ENCODE measurements around the gene KRT5.
"Not testable (repeated sequence)": the region's sequence is repeated elsewhere in the genome, so short reads cannot be mapped to it uniquely, and the experiment has no call there.

The KRT5 gene

DNA sequence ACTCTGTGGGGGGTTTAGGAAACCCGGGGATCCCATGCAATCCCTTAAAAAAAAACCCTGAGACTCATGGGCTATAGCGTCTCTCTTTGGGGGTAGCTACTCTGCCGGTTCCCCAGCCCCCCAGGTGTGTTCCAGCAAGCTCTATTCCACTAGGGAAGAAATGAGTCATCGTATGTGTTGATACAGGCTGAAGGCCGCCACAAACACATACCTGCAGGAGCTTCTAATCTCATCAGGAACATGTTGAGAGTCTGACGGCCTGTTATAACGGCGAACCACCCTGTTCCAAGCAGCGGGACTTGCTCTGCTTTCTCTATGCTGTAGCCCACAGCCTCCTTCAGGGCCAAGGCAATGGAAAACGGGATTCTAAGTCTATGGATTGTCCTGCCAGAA is 977 bp upstream of the KRT5 start:
- no peak for DNase-seq

DNA sequence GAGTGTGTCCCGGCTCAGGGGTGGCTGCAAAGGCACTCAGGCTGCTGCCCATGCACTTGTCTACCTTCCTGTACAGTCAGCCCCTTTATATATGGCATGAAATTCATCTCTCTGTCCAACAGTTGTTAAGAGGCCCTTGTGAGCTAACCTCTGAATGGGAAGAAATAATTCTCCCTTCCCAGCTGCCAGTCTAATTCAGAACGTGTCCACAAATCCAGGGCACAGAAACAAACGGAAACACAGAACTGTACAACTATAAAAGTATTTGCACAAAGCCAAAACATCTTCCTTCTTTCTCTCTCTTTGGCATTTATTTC is 849 bp downstream of the KRT5 start:
- no peak for DNase-seq

DNA sequence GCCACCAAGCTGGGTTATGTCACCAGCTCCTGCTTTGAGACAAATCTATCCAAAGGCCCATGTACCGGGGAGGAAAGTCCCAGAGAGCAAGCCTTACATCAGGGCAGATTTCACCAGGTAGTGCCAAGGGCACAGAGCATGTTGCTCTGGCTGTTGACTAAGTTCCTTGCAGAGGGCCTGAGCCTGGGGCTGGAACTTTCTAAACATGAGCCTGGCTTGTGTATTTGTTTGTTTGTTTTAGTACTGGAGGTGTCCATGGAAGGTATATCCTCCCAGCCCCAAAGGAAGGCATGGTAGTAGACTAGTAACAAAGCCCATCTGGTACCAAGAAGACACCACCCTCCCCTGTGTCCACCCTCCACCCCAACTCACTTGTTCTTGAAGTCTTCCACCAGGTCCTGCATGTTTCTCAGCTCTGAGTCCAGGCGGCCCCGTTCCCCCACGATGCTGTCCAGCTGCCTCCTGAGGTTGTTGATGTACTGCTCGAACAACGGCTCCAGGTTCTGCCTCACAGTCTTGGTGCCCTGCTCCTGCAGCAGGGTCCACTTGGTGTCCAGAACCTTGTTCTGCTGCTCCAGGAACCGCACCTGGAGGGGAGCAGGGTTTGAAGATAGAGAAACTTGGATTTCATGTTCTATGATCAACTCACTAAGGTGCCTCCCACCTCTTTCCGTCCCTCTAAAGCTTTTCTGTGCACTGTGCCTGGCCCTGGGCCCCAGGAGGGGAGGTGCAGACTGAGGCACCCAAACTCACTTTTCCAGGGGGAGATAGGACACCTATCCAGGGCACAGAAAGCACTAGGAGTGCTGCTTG is 1.4 kb downstream of the KRT5 start:
- no peak for DNase-seq

DNA sequence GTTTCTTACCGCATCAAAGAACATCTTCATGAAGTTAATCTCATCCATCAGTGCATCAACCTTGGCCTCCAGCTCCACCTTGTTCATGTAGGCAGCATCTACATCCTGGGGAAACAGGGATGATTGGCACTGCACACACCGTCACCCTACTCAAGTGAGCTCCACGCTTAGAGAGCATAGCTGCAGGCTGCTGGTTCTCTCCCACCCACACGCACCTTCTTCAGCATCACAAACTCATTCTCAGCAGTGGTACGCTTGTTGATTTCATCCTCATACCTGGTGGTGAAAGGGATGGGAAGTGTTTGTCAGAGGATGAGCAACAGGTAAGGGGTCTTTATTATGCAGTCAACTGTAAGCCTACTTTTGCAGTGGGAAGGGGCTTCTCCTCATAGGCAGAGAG is 2.3 kb downstream of the KRT5 start:
- DNase-seq = no peak

DNA sequence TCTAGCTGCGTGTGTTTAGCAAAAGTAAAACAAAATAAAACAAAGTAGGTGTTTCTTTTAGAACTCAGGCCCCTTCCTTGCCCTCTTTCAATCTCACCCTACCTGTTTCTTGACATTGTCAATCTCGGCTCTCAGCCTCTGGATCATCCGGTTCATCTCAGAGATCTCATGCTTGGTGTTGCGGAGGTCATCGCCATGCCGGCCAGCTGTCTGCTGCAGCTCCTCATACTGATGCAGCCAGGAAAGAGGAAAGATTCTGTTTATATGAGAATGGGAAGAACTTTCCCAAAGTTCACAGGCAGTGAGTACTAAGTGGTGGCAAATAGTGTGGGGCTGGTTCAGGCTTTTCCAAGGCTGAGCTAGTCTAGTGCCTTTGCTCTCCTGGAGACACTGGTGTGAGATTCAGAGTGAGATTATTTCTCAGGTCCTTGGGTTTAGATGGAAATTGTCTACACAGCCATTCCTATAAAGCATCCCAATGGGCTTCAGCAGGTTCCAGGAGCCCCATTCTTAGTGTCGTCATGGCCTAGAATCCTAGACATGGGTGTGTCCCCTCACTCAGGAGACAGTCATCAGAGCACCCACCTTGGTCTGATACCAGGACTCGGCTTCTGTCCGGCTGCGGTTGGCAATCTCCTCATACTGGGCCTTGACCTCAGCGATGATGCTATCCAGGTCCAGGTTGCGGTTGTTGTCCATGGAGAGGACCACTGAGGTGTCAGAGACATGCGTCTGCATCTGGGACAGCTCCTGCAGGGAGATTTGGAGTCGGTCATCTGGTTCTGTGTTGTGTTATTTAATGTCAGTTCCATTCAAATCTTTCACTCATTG is 3.0 kb downstream of the KRT5 start:
- no peak for DNase-seq

DNA sequence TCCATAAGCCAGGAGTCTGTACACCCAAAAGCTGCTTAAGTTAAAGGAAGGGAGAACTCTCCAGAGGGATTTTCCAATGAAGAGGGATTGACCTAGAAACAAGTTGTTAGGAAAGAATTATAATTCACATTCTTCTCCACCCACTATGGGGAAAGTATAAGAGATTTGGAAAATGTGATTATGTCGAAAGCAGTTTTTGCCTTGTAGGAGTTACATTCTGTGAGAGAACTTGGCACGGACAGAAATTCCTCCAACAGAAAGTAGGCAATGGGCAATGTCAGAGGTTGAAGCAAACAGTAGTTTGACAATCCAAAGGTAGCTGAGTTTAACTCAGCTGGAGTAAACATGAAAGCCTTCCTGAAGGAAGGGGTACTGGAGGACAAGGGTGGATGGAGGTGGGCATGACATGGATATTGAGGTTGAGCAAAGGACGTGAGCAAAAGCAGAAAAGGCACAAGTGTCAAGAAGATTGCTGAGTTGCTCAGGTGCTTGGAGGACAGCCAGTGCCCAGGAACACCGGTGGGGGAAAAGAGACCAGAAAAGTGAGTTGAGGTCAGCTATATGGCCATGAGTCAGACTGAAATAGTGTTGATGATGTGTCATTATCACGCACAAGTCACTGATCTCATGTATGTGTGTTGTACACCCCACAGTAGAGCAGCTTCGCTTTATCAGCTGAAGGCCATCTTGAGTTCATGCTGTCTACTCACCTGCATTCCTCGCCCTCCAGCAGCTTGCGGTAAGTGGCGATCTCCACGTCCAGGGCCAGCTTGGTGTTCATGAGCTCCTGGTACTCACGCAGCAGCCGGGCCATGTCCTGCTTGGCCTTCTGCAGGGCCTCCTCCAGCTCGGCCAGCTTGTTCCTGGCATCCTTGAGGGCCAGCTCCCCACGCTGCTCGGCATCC is 4.0 kb downstream of the KRT5 start:
- no peak for DNase-seq

DNA sequence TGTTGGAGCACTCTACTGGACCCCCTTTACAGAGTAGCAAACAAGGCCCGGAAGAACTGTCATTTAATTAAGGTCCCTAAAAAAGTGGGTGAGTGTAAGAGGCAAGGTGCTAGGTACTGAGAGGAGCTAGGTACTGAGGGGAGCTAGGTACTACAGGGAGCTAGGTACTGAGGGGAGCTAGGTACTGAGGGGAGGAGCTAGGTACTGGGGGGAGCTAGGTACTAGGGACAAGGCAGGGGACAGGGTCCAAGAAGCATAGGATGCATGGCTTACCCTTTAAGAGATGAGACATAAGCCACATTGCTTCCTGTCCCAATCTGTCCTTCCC is 4.9 kb downstream of the KRT5 start:
- DNase-seq = no peak

DNA sequence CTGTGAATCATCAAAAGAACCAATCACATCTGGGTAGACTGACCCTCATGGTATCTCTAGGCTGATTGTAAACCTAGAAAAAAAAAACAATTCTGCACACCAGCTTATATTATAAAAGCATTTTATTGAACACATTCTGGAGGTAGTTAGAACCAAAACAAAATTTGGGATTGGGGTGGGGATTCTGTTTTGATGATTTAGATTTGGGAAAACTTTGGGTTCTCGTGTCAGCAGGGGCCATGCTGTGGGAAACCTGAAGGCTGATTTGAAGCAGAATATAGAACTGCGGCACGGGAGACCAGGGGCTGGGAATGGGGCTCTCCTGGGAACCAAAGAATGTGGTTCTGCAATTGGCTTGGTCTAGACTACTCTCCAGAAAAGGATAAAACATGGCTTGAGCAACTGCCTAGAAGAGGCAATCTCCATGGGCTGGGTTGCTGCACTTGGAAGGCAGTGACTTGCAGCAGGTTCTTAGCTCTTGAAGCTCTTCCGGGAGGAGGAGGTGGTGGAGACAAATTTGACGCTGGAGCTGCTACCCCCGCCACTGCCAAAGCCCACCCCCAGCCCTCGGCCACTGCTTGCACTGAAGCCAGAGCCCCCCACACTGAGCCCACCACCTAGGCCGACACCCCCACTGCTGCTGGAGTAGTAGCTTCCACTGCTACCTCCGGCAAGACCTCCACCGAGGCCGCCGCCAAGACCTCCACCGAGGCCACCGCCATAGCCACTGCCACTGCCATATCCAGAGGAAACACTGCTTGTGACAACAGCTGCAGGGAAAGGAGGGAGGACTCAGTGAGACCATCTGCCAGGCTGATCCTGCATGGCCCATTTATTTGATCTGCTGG is 5.5 kb downstream of the KRT5 start:
- DNase-seq = no peak

DNA sequence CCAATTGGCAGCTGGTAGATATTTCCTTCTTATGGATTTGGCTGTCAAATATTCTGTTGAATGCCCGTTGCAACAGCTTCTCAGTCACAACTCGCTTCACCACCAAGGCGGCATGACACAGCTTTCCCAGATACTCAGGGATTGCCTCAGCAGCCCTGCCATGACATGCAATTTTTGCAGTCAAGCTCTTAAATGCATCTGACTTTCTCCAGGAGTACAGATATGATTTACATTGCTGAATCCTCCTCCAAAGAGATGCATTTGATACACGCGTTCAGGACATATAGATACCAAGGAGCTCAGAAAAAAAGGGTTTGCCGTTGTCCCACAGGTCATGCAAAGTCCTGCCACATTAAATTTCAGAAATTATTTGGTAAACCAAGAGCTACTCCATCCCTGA is 6.5 kb downstream of the KRT5 start:
- DNase-seq = no peak

DNA sequence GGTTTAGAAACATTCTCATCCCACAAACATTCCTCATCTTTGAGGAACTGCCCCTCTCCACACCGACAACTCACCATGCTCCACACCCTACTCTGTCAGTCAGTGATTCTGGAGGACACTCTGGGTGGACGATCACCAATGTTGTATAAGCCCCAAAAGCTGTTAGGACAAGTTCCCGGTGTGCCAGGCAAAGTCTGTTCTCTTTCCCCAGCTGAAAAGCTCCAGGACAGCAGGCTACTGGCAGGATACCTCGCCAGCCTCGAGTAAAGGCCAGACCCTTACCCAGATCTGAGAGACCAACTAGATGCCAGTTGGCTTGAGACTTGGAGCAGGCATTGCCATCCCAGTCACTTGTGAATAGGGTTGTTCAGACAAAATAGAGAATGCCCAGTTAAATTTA is 12.0 kb downstream of the KRT5 start:
- no peak for DNase-seq

DNA sequence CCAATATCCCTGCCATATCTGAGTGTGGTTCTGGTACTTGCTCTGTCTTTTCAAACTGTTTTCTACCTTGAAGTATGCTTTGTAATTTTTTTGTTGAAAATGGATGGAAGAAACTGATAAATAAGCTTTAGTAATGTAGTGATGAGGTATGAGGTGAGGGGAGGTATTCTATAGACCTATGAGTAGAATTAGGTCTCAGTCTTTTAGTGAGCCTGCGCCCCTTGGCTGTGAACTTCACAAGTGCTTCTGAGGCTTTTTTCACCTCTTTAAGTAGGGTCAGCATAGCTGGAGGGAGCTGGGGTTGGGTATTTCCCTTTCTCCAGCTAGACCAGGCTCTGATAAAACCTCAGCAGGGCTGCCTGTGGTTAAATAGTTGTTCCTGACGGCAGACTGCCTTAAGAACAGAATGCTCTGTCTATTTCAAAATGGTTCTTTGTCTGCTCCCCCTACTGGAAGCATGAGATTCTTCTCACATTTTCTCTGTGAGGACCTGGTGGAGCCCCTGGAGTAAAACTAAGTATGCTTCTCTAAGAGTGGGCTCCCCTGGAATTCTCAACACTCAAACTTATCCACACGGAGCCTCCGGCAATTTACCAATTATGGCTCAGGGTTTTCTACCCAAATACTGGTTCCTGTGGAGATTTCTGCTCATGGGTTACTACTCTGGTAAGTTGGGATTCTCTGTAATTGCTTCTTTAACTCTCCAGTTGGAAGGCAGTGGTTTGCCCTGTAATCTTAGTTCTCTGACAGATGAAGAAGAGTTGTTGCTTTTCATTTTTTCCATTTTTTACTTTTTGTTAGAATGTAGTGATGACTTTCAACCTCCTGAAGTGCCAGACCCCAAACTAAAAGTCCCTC is 13.1 kb downstream of the KRT5 start:
- DNase-seq = no peak

DNA sequence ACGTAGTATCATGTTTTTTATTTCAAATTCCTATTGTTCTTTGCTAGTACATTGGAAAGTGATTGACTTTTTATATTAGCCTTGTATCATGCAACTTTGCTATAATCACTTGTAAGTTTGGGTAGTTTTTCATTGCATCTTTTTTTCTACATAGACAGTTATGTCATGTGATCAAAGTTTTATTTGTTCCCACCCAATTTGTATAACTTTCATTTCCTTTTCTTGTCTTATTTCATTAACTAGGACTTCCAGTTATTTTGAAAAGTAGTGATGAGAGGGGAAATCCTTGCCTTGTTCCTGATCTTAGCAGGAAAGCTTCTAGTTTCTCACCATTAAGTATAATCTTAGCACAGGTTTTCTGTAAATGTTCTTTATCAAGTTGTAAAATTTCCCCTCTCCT is 17.3 kb downstream of the KRT5 start:
- no peak for DNase-seq

DNA sequence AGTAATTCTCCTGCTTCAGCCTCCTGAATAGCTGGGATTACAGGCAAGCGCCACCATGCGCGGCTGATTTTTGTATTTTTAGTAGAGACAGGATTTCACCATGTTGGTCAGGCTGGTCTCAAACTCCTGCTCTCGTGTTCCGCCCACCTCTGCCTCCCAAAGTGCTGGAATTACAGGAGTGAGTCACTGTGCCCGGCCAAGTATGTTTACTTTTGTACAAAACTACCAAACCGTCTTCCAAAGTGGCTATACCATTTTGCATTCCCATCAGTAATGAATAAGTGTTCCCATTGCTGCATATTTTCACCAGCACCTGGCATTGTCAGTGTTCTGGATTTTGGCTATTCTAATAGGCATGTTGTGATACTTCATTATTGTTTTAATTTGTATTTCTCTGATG is 18.7 kb downstream of the KRT5 start:
- DNase-seq = no peak

DNA sequence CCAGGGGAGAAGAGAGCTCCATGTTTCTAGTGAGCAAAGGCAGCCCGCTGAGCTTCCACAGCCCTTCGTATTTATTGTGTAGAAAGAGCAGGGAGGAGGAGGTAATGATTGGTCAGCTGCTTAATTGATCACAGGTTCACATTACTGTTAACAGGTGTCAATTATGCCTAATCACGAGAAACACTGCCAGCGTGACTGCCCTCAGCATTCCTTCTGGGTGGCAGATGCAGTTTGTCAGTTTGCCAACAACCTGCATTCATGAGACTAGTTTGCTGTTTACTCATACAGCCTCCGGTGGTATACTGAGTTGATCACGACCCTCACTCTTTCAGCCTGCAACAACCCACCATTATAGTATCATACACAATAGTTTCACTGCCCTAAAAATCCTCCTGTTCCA is 19.6 kb downstream of the KRT5 start:
- DNase-seq = not testable (repeated sequence)

DNA sequence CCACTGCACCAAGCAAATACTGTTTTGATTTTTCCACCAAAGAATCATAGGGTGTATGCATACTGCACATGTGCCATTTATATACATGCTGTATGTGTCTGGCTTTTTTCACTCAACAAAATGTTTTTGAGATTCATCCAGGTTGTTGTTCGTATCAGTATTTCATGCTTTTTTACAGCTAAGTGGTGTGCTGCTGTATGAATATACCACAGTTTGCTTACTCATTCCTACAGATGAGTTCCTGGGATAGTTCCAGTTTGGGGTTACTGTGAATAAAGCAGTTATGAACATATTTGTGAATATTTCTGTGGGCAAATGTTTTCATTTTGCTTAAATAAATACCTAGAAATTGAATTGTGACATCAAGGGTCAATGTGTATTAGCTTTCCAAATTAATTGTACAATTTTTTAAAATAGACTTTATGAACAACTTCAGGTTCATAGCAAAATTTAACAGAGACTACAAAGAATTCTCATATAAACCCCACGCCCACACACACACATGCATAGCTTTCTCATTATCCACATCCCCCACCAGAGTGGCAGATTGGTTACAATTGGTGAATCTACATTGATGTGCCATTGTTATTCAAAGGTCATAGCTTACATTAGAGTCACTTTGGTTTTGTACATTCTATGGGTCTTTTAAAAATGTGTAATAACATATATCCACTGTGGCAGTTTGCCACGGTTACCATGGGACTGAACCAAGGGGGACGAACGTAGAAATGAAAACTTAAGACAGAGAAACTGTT is 20.2 kb downstream of the KRT5 start:
- no peak for DNase-seq

DNA sequence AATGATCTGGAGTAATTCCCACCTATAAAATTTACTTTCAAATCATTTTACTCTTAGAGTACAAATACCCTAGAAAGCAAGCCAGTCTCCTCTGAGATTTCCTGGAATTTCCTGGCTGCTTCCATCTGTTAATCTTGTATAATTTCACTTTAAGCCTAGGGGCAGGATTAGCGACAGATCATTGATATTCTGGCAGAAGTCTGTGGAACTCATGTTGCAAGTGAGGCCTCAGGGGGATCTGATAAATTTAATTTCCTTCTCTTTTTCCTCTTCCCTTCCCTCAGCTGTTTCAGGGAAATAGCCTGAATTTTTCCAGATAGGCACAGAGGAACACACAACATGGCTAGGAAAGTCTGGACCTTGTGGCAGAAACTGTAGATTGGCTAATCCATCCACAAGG is 21.2 kb downstream of the KRT5 start:
- DNase-seq = no peak

DNA sequence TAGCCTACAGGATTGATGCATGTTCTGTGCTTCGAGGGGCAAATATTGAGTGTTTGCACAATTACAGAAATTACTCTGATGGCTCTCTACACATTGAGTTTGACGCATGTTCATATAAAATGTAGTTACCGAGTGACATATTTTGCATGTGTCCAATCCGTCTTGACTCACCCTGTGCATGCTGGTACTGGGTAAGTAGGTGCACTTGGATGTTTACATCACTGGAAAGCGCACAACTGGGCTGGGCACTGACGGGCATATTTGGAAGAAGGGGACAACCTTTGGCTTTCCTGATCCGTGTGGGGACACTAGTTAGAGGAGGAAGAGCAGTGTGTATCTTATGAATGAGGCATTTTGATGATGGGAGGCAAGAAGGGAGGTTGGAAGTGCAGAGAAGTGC is 22.2 kb downstream of the KRT5 start:
- DNase-seq = no peak

DNA sequence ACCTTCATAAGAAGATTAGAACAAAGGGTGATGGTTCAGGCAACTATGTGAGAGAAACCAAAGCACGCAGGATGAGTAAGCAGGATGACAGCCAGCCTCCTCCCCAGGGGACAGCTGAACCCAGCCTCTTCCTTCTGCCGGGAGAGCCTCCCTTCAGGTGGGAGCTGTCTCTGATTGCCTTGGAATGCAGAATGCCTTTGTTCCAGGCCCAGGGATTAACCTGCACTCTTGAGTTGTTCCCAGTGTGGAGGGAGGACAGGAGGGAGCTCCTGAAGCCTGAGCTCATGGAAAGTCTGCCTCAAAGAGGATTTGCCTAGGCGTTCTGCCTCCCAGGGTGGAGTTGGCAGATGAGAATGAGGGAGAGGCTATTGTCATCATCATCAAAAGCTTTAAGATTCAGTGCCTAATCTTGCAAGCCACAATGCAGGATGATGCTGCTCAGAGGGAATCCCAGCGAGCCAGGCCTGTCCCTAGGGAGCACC is 23.6 kb downstream of the KRT5 start:
- DNase-seq = no peak

DNA sequence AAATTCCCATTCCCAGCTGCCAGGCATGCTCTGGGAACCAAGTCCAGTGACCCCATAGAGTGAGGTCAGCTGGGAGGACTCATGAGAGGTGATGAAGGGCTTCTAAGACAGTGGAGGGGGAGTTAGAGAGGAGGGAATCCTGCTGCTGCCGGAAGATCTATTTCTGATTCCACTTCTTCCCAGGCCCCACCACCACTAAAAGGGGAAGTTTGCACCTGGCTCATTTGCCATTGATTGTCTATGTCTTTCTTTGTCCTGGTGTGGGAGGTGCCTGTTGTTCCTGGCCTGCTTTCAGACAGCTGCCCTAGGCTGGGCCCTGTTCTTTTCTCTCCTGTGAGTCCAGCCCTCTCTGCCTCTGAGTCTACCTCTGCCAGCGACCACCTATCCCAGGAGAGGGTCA is 24.1 kb downstream of the KRT5 start:
- no peak for DNase-seq
